Measurements from ENCODE around the gene GRK6.

Gene GRK6

GRCh38 chr5:177447066-177447610 is 20.7 kb downstream of the GRK6 start:
- in situ Hi-C loops (cut with HindIII; ENCODE audit: low pct_ligation_motif_present, low pct_unique_long_range_greater_than_20kb, low sequenced_read_pairs) = no loop called here
- DNase-seq = peak; percentile 63

- in situ Hi-C loops (cut with HindIII; ENCODE audit: low pct_ligation_motif_present, low pct_unique_long_range_greater_than_20kb, low sequenced_read_pairs) = no loop called here
- peak; percentile 95 for DNase-seq
Observed at GRCh38 chr5:177447611-177448243, 21.3 kb downstream of the GRK6 start.

GRCh38 chr5:177448244-177448950 is 21.9 kb downstream of the GRK6 start:
- in situ Hi-C loops (cut with HindIII; ENCODE audit: low pct_ligation_motif_present, low pct_unique_long_range_greater_than_20kb, low sequenced_read_pairs) = no loop called here

GRCh38 chr5:177449140-177450061 is 22.9 kb downstream of the GRK6 start:
- in situ Hi-C loops (cut with HindIII; ENCODE audit: low pct_ligation_motif_present, low pct_unique_long_range_greater_than_20kb, low sequenced_read_pairs) = no loop called here
- DNase-seq = no peak

More at GRCh38 chr5:177448244-177448950, 21.9 kb downstream of the GRK6 start:
- no peak for DNase-seq

GRCh38 chr5:177450667-177451424 is 24.4 kb downstream of the GRK6 start:
- no peak for DNase-seq
- in situ Hi-C loops (cut with HindIII; ENCODE audit: low pct_ligation_motif_present, low pct_unique_long_range_greater_than_20kb, low sequenced_read_pairs) = no loop called here

GRCh38 chr5:177452688-177453638 is 26.5 kb downstream of the GRK6 start:
- in situ Hi-C loops (cut with HindIII; ENCODE audit: low pct_ligation_motif_present, low pct_unique_long_range_greater_than_20kb, low sequenced_read_pairs) = no loop called here
- DNase-seq = no peak

GRCh38 chr5:177453852-177454396 is 27.4 kb downstream of the GRK6 start:
- in situ Hi-C loops (cut with HindIII; ENCODE audit: low pct_ligation_motif_present, low pct_unique_long_range_greater_than_20kb, low sequenced_read_pairs) = no loop called here

GRCh38 chr5:177454397-177455035 is 28.0 kb downstream of the GRK6 start:
- in situ Hi-C loops (cut with HindIII; ENCODE audit: low pct_ligation_motif_present, low pct_unique_long_range_greater_than_20kb, low sequenced_read_pairs) = no loop called here
- peak; percentile 87 for DNase-seq

More at GRCh38 chr5:177453852-177454396, 27.4 kb downstream of the GRK6 start:
- no peak for DNase-seq

GRCh38 chr5:177455036-177455660 is 28.7 kb downstream of the GRK6 start:
- in situ Hi-C loops (cut with HindIII; ENCODE audit: low pct_ligation_motif_present, low pct_unique_long_range_greater_than_20kb, low sequenced_read_pairs) = no loop called here
- peak; percentile 76 for DNase-seq

GRCh38 chr5:177455661-177456590 is 29.4 kb downstream of the GRK6 start:
- peak; percentile 88 for DNase-seq
- in situ Hi-C loops (cut with HindIII; ENCODE audit: low pct_ligation_motif_present, low pct_unique_long_range_greater_than_20kb, low sequenced_read_pairs) = no loop called here

GRCh38 chr5:177456591-177456964 is 30.1 kb downstream of the GRK6 start:
- in situ Hi-C loops (cut with HindIII; ENCODE audit: low pct_ligation_motif_present, low pct_unique_long_range_greater_than_20kb, low sequenced_read_pairs) = no loop called here
- no peak for DNase-seq

GRCh38 chr5:177456976-177457851 is 30.7 kb downstream of the GRK6 start:
- DNase-seq = peak; percentile 96
- in situ Hi-C loops (cut with HindIII; ENCODE audit: low pct_ligation_motif_present, low pct_unique_long_range_greater_than_20kb, low sequenced_read_pairs) = no loop called here

- no peak for DNase-seq
- in situ Hi-C loops (cut with HindIII; ENCODE audit: low pct_ligation_motif_present, low pct_unique_long_range_greater_than_20kb, low sequenced_read_pairs) = no loop called here
Observed at GRCh38 chr5:177457852-177458681, 31.6 kb downstream of the GRK6 start.
